Astrocyte of the spinal cord (primary cell): ENCODE results near the gene ZCCHC12.
A peak's percentile ranks its signal among the peaks of the same experiment; 100 is the strongest.

Source experiments
- DNase-seq: peaks from one replicate; pipeline ENCODE4 v3.0.0; 2011; ENCODE audit warnings: low read depth, low spot score
- H3K4me3 ChIP-seq: 2 replicates; pipeline ENCODE4 v1.5.1; 2011; ENCODE audit warnings: low read depth, mild to moderate bottlenecking, low read length, moderate library complexity
- CTCF ChIP-seq: IDR thresholded peaks from 2 replicates; pipeline ENCODE4 v1.5.1; 2012; ENCODE audit warnings: low read depth, mild to moderate bottlenecking, low read length, inconsistent platforms
- in situ Hi-C: cut with HindIII; loops from 2 replicates; pipeline ENCODE4 v1.10.0; 2017; ENCODE audit warnings: low sequenced_read_pairs

Gene ZCCHC12

GRCh38 chrX:118823263-118824172 lies at the start of gene ZCCHC12:
TSS of gene ZCCHC12 (plus strand) at chrX:118823824. CDS start at chrX:118825245, 1,421 bp downstream.
- TF ChIP-seq CTCF: no peak
- H3K4me3 ChIP-seq: peak within 1 kb of the TSS; percentile 32
- in situ Hi-C loops: no loop called here
- peak; percentile 59 for DNase-seq

- TF ChIP-seq CTCF: no peak
- DNase-seq: no peak
- no peak overlapping the region for H3K4me3 ChIP-seq
- in situ Hi-C loops: no loop called here
Measured at GRCh38 chrX:118779581-118779980, 44.0 kb upstream of the ZCCHC12 start.

GRCh38 chrX:118780509-118780908 lies 43.1 kb upstream of the ZCCHC12 start:
- TF ChIP-seq CTCF: no peak
- in situ Hi-C loops: no loop called here
- H3K4me3 ChIP-seq: no peak overlapping the region
- DNase-seq: no peak

- no peak for TF ChIP-seq CTCF
- DNase-seq: peak; percentile 7
- no peak overlapping the region for H3K4me3 ChIP-seq
- in situ Hi-C loops: no loop called here
Measured at GRCh38 chrX:118780911-118781310, 42.7 kb upstream of the ZCCHC12 start.

GRCh38 chrX:118795528-118796280 lies 27.9 kb upstream of the ZCCHC12 start:
- in situ Hi-C loops: no loop called here
- no peak for TF ChIP-seq CTCF
- no peak for DNase-seq

GRCh38 chrX:118802857-118803256 lies 20.8 kb upstream of the ZCCHC12 start:
- DNase-seq: peak; percentile 7
- no peak for TF ChIP-seq CTCF
- in situ Hi-C loops: no loop called here
- no peak overlapping the region for H3K4me3 ChIP-seq

More at GRCh38 chrX:118795528-118796280, 27.9 kb upstream of the ZCCHC12 start:
- no peak overlapping the region for H3K4me3 ChIP-seq
